Effector memory CD8-positive, alpha-beta T cell (primary cell): Measurements from ENCODE around the gene DNAH17.

Experiments used
- ATAC-seq: fragments of 150-1000 bp; cut with Tn5 transposase; replicated peaks from 2 replicates; pipeline ENCODE4 v1.10.0; 2021; ENCODE audit warnings: mild to moderate bottlenecking, moderate library complexity
- DNase-seq, 3 experiments: peaks; one replicate each; pipeline ENCODE4 v3.0.0; 2021
- H3K27ac Mint-ChIP-seq, 2 donors: one replicate each; pipeline ENCODE4 v1.8.0; 2022; ENCODE audit warnings: mild to moderate bottlenecking in 2 of 2, mixed read lengths in 2 of 2, moderate library complexity in 2 of 2
- H3K27me3 Mint-ChIP-seq, 2 donors: one replicate each; pipeline ENCODE4 v1.8.0; 2022; ENCODE audit warnings: mixed read lengths in 2 of 2
- H3K36me3 Mint-ChIP-seq: one replicate; pipeline ENCODE4 v1.8.0; 2022; ENCODE audit warnings: mild to moderate bottlenecking, moderate library complexity, mixed read lengths; ENCODE audit not compliant: insufficient read depth
- H3K4me1 Mint-ChIP-seq, 2 donors: one replicate each; pipeline ENCODE4 v1.8.0; 2022; ENCODE audit warnings: low read depth in 2 of 2, mixed read lengths in 2 of 2
- H3K4me3 Mint-ChIP-seq, 2 donors: one replicate each; pipeline ENCODE4 v1.8.0; 2022; ENCODE audit warnings: mild to moderate bottlenecking in 2 of 2, mixed read lengths in 2 of 2, moderate library complexity in 2 of 2
- H3K9me3 Mint-ChIP-seq, 2 donors: one replicate each; pipeline ENCODE4 v1.8.0; 2022; ENCODE audit warnings: mixed read lengths in 2 of 2

The DNAH17 gene

DNA sequence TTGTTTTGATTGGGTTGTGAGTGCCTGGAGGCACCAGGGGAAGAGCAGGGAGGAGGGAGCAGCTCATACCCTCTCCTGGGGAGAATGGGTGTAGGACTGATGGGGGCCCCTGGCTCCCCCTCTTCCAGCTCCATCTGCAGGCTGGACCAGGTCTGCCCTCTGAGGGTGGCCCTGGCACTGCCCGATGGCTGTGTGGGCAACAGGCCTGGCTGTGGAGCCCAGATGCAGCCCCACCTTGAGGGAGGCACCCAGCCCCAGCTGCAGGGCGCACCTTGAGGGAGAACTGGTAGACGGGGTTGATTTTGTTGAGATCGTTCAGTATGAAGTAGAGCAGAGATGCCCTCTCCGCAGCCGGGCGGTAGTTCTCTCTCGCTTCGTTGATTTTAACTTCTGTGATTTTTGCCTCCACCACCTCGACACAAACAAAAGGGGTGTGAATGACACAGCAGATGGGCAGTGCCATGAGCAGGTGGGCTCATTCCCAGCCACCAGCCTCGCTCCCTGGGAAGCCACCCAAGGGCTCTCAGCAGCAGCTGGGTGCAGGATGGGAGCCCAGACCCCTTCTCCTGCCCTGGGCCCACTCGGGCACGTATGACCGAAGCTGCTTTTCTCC lies 127.1 kb downstream of the DNAH17 start:
- Mint-ChIP-seq H3K4me1 (no peaks in the 10 kb centered on the region), H3K36me3 (no peaks in the 10 kb centered on the region), H3K27me3 (peaks cover 0 to 20% of the 10 kb centered on the region in 2 donors), H3K4me3 (no peak overlapping the region), H3K9me3 (no peaks in the 10 kb centered on the region), H3K27ac (no peak overlapping the region)
- ATAC-seq = no peak
- DNase-seq = no peak

DNA sequence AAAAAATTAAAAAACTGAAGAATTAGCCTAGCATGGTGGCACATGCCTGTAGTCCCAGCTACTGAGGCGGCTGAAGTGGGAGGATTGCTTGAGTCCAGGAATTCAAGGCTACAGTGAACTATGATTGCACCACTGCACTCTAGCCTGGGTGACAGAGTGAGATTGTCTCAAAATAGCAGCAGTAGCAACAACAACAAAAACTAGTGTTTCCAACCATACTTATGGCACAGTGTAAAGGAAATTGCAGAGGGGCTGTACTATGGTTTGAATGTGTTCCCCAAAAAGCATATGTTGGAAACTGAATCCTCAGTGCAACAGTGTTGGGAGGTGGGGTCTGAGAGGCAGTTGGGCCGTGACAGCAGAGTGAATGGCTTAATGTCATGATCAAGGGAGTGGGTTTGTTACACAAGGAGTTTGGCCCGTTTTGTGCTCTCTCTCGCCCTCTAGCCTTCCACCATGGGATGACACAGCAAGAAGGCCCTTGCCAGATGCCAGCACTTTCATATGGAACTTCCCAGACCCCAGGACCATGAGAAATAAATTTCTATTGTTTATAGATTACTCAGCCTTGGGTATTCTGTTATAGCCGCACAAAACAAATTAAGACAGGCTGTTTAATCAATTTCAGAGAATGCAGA lies 128.7 kb downstream of the DNAH17 start:
- DNase-seq (no peak), ATAC-seq (no peak)
- Mint-ChIP-seq H3K4me1 (no peaks in the 10 kb centered on the region), H3K4me3 (no peak overlapping the region), H3K36me3 (no peaks in the 10 kb centered on the region), H3K27ac (no peak overlapping the region), H3K27me3 (peaks cover 0 to 20% of the 10 kb centered on the region in 2 donors), H3K9me3 (no peaks in the 10 kb centered on the region)

DNA sequence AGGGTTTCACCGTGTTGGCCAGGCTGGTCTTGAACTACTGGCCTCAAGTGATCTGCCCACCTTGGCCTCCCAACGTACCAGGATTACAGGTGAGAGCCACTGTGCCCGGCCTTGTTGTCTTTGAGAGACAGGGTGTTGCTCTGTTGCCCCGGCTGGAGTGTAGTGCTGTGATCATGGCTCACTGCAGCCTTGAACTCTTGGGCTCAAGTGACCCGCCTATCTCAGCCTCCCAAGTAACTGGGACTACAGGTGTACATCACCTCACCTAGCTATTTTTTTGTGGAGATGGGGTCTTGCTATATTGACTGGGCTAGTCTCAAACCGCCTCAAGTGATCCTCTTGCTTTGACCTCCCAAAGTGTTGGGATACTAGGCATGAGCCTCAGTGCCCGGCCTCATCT lies 130.4 kb downstream of the DNAH17 start:
- DNase-seq (no peak), ATAC-seq (no peak)
- Mint-ChIP-seq H3K27me3 (peaks cover 0 to 20% of the 10 kb centered on the region in 2 donors), H3K27ac (no peak overlapping the region), H3K9me3 (no peaks in the 10 kb centered on the region), H3K4me3 (no peak overlapping the region), H3K36me3 (no peaks in the 10 kb centered on the region), H3K4me1 (peaks cover 0 to 2% of the 10 kb centered on the region in 2 donors)

DNA sequence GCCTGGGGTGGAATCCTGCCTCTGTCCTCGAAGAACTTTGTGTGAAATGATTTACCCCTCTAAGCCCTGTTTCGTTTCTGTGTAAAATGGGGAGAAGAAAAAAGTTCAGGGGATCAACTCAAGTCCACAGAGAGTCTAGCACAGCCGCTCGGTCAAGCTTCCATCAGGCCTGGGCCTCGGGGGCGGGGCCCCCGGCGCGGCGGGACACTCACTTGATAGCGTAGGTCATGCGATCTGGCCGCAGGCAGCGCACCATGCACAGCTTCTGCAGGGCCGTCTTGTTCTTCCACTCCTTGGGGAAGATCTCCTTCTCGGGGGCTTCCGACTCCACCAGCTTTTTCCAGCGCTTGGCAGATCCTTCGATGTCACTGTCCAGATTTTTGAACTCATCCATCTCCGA lies 132.8 kb downstream of the DNAH17 start:
- Mint-ChIP-seq H3K36me3 (no peaks in the 10 kb centered on the region), H3K9me3 (no peaks in the 10 kb centered on the region), H3K27ac (no peak overlapping the region), H3K27me3 (peaks cover 0 to 8% of the 10 kb centered on the region in 2 donors), H3K4me3 (no peak overlapping the region), H3K4me1 (peaks cover 0 to 2% of the 10 kb centered on the region in 2 donors)
- DNase-seq (no peak), ATAC-seq (no peak)

- ATAC-seq (peak; percentile 63), DNase-seq (no peak)
- peaks cover 0 to 3% of the 10 kb centered on the region in 2 donors for H3K4me1 Mint-ChIP-seq
- peaks cover 0 to 2% of the 10 kb centered on the region in 2 donors for H3K9me3 Mint-ChIP-seq
- H3K27me3 Mint-ChIP-seq = peaks cover 0 to 8% of the 10 kb centered on the region in 2 donors
- H3K36me3 Mint-ChIP-seq = peaks cover 13% of the 10 kb centered on the region
- no peak overlapping the region for H3K4me3 Mint-ChIP-seq
- no peak overlapping the region for H3K27ac Mint-ChIP-seq
Measured at GRCh38 chr17:78442648-78443218, 134.5 kb downstream of the DNAH17 start.

GRCh38 chr17:78441271-78441971 lies 135.8 kb downstream of the DNAH17 start:
- DNase-seq (no peak), ATAC-seq (no peak)
- Mint-ChIP-seq H3K4me3 (no peak overlapping the region), H3K27me3 (peaks cover 0 to 6% of the 10 kb centered on the region in 2 donors), H3K36me3 (peaks cover 14% of the 10 kb centered on the region), H3K4me1 (peaks cover 0 to 5% of the 10 kb centered on the region in 2 donors), H3K27ac (peak overlapping the region in 1 of 2 donors; percentile 29), H3K9me3 (peaks cover 0 to 2% of the 10 kb centered on the region in 2 donors)

GRCh38 chr17:78438694-78439325 lies 138.4 kb downstream of the DNAH17 start:
- ATAC-seq (peak; percentile 16), DNase-seq (no peak)
- peaks cover 0 to 2% of the 10 kb centered on the region in 2 donors for H3K9me3 Mint-ChIP-seq
- H3K4me1 Mint-ChIP-seq = peaks cover 7 to 8% of the 10 kb centered on the region in 2 donors
- H3K4me3 Mint-ChIP-seq = no peak overlapping the region
- no peaks in the 10 kb centered on the region for H3K27me3 Mint-ChIP-seq
- H3K27ac Mint-ChIP-seq = peak overlapping the region; percentile 59 to 67
- peaks cover 16% of the 10 kb centered on the region for H3K36me3 Mint-ChIP-seq

- Mint-ChIP-seq H3K27me3 (no peaks in the 10 kb centered on the region), H3K4me1 (peaks cover 7 to 8% of the 10 kb centered on the region in 2 donors), H3K4me3 (peak overlapping the region in 1 of 2 donors; percentile 10), H3K27ac (peak overlapping the region; percentile 67 to 91), H3K36me3 (peaks cover 20% of the 10 kb centered on the region), H3K9me3 (peaks cover 0 to 2% of the 10 kb centered on the region in 2 donors)
- ATAC-seq (peak; percentile 32), DNase-seq (peak in 1 of 3 experiments; percentile 22)
Measured at GRCh38 chr17:78438271-78438691, 138.9 kb downstream of the DNAH17 start.

DNA sequence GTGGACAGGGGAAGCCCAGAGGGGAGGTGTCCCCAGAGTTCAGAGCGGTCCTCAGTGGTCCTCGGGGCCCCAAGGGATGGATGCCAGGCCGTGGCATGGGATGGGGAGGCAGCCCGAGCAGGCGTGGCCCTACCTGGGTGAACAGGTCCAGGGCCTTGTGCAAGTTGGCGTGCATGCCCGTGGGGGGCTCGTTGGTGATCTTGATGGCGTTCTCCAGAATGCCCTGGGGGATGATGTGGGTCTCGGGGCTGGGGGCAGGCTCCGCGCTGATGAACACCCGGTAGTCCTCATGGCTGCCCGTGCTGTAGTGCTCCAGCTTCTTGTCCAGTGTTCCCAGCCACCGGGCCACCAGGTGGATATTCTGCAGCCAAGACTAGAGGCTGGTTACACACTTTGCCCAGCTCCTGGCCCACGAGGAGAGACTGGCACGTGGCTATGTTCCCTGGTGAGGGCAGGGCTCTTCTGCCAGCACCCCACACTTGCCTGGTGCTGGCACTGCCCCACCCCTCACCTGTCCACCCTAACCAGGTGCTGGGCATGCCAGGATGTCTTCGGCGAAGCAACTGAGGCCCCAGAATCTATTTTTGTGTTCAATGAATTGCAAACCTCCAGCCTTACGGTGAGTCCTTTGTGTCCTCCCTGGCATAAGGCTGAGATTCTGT lies 139.6 kb downstream of the DNAH17 start:
- DNase-seq (no peak), ATAC-seq (no peak)
- H3K9me3 Mint-ChIP-seq = peaks cover 0 to 2% of the 10 kb centered on the region in 2 donors
- peak overlapping the region in 1 of 2 donors; percentile 10 for H3K4me3 Mint-ChIP-seq
- H3K27ac Mint-ChIP-seq = peak overlapping the region; percentile 67 to 91
- no peaks in the 10 kb centered on the region for H3K27me3 Mint-ChIP-seq
- peaks cover 20% of the 10 kb centered on the region for H3K36me3 Mint-ChIP-seq
- H3K4me1 Mint-ChIP-seq = peaks cover 5 to 8% of the 10 kb centered on the region in 2 donors

DNA sequence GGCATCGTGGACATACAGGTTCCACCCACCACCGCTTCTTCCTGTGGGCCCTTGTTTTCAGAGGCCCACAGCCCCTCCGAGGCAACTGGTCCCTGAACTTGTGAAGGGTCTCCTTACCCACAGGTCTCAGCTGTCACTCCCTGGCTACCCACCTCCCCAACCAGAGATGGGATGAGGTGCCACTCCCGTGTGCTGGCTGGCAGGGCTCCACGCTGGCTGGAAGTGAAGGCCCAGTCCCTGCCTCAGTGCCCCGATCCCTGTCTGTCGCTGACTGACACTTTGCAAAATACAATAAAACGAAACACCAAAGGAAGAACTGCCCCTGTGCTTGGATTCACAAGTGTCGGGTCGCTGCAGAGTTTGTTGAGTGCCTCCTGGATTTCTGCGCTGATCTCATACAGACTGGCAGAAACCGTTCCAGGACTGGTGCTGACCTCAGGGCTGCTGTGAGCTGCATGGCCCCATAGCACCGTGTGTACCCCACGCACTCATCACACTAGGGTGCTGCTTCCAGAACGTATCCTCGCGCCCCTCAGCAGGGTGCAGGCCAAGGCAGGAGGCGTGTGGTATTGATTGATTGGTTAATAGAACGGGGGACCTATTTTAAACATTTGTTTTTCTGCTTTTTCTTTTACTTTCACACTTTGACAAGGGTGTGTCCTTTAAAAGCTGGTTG lies 141.7 kb downstream of the DNAH17 start:
- H3K36me3 Mint-ChIP-seq = peaks cover 20% of the 10 kb centered on the region
- H3K4me3 Mint-ChIP-seq = no peak overlapping the region
- peaks cover 5 to 8% of the 10 kb centered on the region in 2 donors for H3K4me1 Mint-ChIP-seq
- peaks cover 0 to 2% of the 10 kb centered on the region in 2 donors for H3K9me3 Mint-ChIP-seq
- no peak for DNase-seq
- ATAC-seq = no peak
- no peaks in the 10 kb centered on the region for H3K27me3 Mint-ChIP-seq
- H3K27ac Mint-ChIP-seq = peak overlapping the region in 1 of 2 donors; percentile 51

- H3K4me1 Mint-ChIP-seq = peaks cover 5 to 8% of the 10 kb centered on the region in 2 donors
Measured at GRCh38 chr17:78434455-78435329, 142.5 kb downstream of the DNAH17 start.

More at GRCh38 chr17:78434455-78435329, 142.5 kb downstream of the DNAH17 start:
- H3K9me3 Mint-ChIP-seq = peaks cover 0 to 2% of the 10 kb centered on the region in 2 donors
- no peaks in the 10 kb centered on the region for H3K27me3 Mint-ChIP-seq
- no peak for DNase-seq
- no peak overlapping the region for H3K4me3 Mint-ChIP-seq
- peak overlapping the region in 1 of 2 donors; percentile 51 for H3K27ac Mint-ChIP-seq
- no peak for ATAC-seq
- peaks cover 21% of the 10 kb centered on the region for H3K36me3 Mint-ChIP-seq
